GM12891 (cell line): Measurements from ENCODE around the gene TKT.

ENCODE experiments used
- POLR2A ChIP-seq: IDR thresholded peaks from 2 replicates; pipeline ENCODE4 v1.6.1; 2011; ENCODE audit warnings: low read depth, low read length, control low read depth
- POLR2AphosphoS5 ChIP-seq: IDR thresholded peaks from 2 replicates; pipeline ENCODE4 v1.6.1; 2011; ENCODE audit warnings: low read depth, low read length, control low read depth
- POU2F2 ChIP-seq: IDR thresholded peaks from 2 replicates; pipeline ENCODE4 v1.6.1; 2011; ENCODE audit warnings: low read depth, mild to moderate bottlenecking, control low read depth, low read length, moderate library complexity
- SPI1 ChIP-seq: IDR thresholded peaks from 2 replicates; pipeline ENCODE4 v1.6.1; 2011; ENCODE audit warnings: low read depth, low read length, control low read depth
- TAF1 ChIP-seq: IDR thresholded peaks from 2 replicates; pipeline ENCODE4 v1.6.1; 2011; ENCODE audit warnings: low read depth, low read length, control low read depth

DNA sequence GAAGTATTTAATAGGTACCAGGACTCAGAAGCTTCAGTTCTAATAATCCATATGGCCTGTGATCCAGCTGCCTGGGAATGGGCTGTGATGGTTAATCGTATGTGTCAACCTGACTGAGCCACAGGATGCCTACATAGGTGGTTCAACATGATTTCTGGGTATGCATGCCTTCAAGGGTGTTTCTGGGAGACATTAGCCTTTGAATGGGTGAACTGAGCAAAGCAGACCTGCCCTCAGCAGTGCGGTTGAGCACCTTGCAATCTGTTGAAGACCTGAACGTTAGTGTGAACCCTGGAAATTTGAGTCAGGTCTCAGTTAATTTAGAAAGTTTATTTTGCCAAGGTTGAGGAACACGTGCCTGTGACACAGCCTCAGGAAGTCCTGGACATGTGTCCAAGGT is 22.8 kb upstream of the TKT start:
- TF ChIP-seq POLR2A (no peak), POLR2AphosphoS5 (no peak), TAF1 (no peak), SPI1 (no peak), POU2F2 (no peak)
